ENCODE results near the gene EHD4. TPM values are rescaled to one million over a fixed set of nuclear protein-coding genes. Genes with fewer than 3 reads are reported as not detected.

EHD4 gene
- total RNA-seq, 1 experiment from 2014 or later = 20.2 TPM

GRCh38 chr15:41913256-41913655 is 59.1 kb downstream of the EHD4 start:
- Mint-ChIP-seq H3K36me3 (ENCODE audit: insufficient read depth, unreplicated experiment) (peaks cover 18% of the 10 kb centered on the region), H3K4me1 (ENCODE audit: low read depth, unreplicated experiment) (peaks cover 8% of the 10 kb centered on the region), H3K4me3 (ENCODE audit: low read depth, unreplicated experiment) (no peak overlapping the region), H3K9me3 (ENCODE audit: low read depth, unreplicated experiment) (no peaks in the 10 kb centered on the region), H3K27me3 (ENCODE audit: unreplicated experiment) (no peaks in the 10 kb centered on the region), H3K27ac (ENCODE audit: unreplicated experiment) (no peak overlapping the region)
- no peak for DNase-seq
- TF ChIP-seq CTCF (IDR thresholded peaks at IDR 0.05; ENCODE audit: unreplicated experiment) = no peak
- CTCF ChIA-PET = no interaction called here
- intact Hi-C loops (cut with micrococcal nuclease; ENCODE audit: unreplicated experiment) = no loop called here
- no TSS peak for BruUV-seq (replicated peaks)

GRCh38 chr15:41911691-41912345 is 60.5 kb downstream of the EHD4 start:
- no TSS peak for BruUV-seq (replicated peaks)
- Mint-ChIP-seq H3K4me3 (ENCODE audit: low read depth, unreplicated experiment) (no peak overlapping the region), H3K4me1 (ENCODE audit: low read depth, unreplicated experiment) (no peaks in the 10 kb centered on the region), H3K27ac (ENCODE audit: unreplicated experiment) (no peak overlapping the region), H3K27me3 (ENCODE audit: unreplicated experiment) (no peaks in the 10 kb centered on the region), H3K9me3 (ENCODE audit: low read depth, unreplicated experiment) (no peaks in the 10 kb centered on the region), H3K36me3 (ENCODE audit: insufficient read depth, unreplicated experiment) (peaks cover 5% of the 10 kb centered on the region)
- no peak for TF ChIP-seq CTCF (IDR thresholded peaks at IDR 0.05; ENCODE audit: unreplicated experiment)
- DNase-seq = no peak
- intact Hi-C loops (cut with micrococcal nuclease; ENCODE audit: unreplicated experiment) = no loop called here
- CTCF ChIA-PET = no interaction called here

- Mint-ChIP-seq H3K4me3 (ENCODE audit: low read depth, unreplicated experiment) (no peak overlapping the region), H3K27ac (ENCODE audit: unreplicated experiment) (no peak overlapping the region), H3K4me1 (ENCODE audit: low read depth, unreplicated experiment) (no peaks in the 10 kb centered on the region), H3K36me3 (ENCODE audit: insufficient read depth, unreplicated experiment) (peaks cover 6% of the 10 kb centered on the region), H3K9me3 (ENCODE audit: low read depth, unreplicated experiment) (peaks cover 3% of the 10 kb centered on the region), H3K27me3 (ENCODE audit: unreplicated experiment) (no peaks in the 10 kb centered on the region)
- intact Hi-C loops (cut with micrococcal nuclease; ENCODE audit: unreplicated experiment) = loop anchor here (10.0 kb wide), 1 partner anchor 94 kb away; no protein-coding TSS in a partner anchor
- no peak for DNase-seq
- CTCF ChIA-PET = no interaction called here
- no TSS peak for BruUV-seq (replicated peaks)
- no peak for TF ChIP-seq CTCF (IDR thresholded peaks at IDR 0.05; ENCODE audit: unreplicated experiment)
Observed at GRCh38 chr15:41908736-41909461, 63.5 kb downstream of the EHD4 start.

GRCh38 chr15:41907141-41907540 is 65.2 kb downstream of the EHD4 start:
- Mint-ChIP-seq H3K9me3 (ENCODE audit: low read depth, unreplicated experiment) (peaks cover 3% of the 10 kb centered on the region), H3K4me3 (ENCODE audit: low read depth, unreplicated experiment) (no peak overlapping the region), H3K4me1 (ENCODE audit: low read depth, unreplicated experiment) (no peaks in the 10 kb centered on the region), H3K27me3 (ENCODE audit: unreplicated experiment) (no peaks in the 10 kb centered on the region), H3K27ac (ENCODE audit: unreplicated experiment) (no peak overlapping the region), H3K36me3 (ENCODE audit: insufficient read depth, unreplicated experiment) (peaks cover 6% of the 10 kb centered on the region)
- CTCF ChIA-PET = no interaction called here
- no peak for DNase-seq
- no TSS peak for BruUV-seq (replicated peaks)
- TF ChIP-seq CTCF (IDR thresholded peaks at IDR 0.05; ENCODE audit: unreplicated experiment) = no peak
- intact Hi-C loops (cut with micrococcal nuclease; ENCODE audit: unreplicated experiment) = loop anchor here (10.0 kb wide), 1 partner anchor 92 kb away; no protein-coding TSS in a partner anchor

Data from Calu3 (cell line).